Caki2 (cell line): ENCODE data around the gene COL13A1. TPM values are rescaled to one million over a fixed set of nuclear protein-coding genes. Genes with fewer than 3 reads are reported as not detected.

Experiments used
- DNase-seq: peaks from one replicate; pipeline ENCODE4 v3.0.0-alpha.2; 2015; ENCODE audit warnings: low read depth
- in situ Hi-C: cut with HindIII; loops from 2 replicates; pipeline ENCODE4 v1.10.0; 2016; ENCODE audit warnings: low sequenced_read_pairs, low pct_unique_long_range_greater_than_20kb, mixed read lengths
- total RNA-seq: library from RNA; depleted of rRNA; stranded (reverse); fragments of >200 nt; shearing (Covaris generic); gene quantifications from 2 replicates; pipeline ENCODE4 v1.2.3, GENCODE V29; 2014; ENCODE audit warnings: low replicate concordance

The COL13A1 gene
- total RNA-seq, 1 experiment from 2014 or later: not detected

- DNase-seq: no peak
- in situ Hi-C loops: no loop called here
Measured at GRCh38 chr10:69891057-69891617, 89.4 kb downstream of the COL13A1 start.

GRCh38 chr10:69892406-69892805 is 90.7 kb downstream of the COL13A1 start:
- no peak for DNase-seq
- in situ Hi-C loops: no loop called here

GRCh38 chr10:69892816-69893215 is 91.1 kb downstream of the COL13A1 start:
- in situ Hi-C loops: no loop called here
- no peak for DNase-seq

- in situ Hi-C loops: no loop called here
- DNase-seq: no peak
Measured at GRCh38 chr10:69893271-69893900, 91.7 kb downstream of the COL13A1 start.

- no peak for DNase-seq
- in situ Hi-C loops: no loop called here
Measured at GRCh38 chr10:69894156-69894555, 92.5 kb downstream of the COL13A1 start.

- DNase-seq: no peak
- in situ Hi-C loops: no loop called here
Measured at GRCh38 chr10:69895759-69896158, 94.1 kb downstream of the COL13A1 start.

GRCh38 chr10:69896606-69897231 is 95.0 kb downstream of the COL13A1 start:
- no peak for DNase-seq
- in situ Hi-C loops: no loop called here

- in situ Hi-C loops: no loop called here
- no peak for DNase-seq
Measured at GRCh38 chr10:69897432-69897831, 95.7 kb downstream of the COL13A1 start.

GRCh38 chr10:69897999-69898398 is 96.3 kb downstream of the COL13A1 start:
- DNase-seq: no peak
- in situ Hi-C loops: no loop called here

GRCh38 chr10:69898524-69898923 is 96.8 kb downstream of the COL13A1 start:
- in situ Hi-C loops: no loop called here
- DNase-seq: no peak

GRCh38 chr10:69898941-69899340 is 97.2 kb downstream of the COL13A1 start:
- in situ Hi-C loops: no loop called here
- DNase-seq: no peak

GRCh38 chr10:69899727-69900595 is 98.3 kb downstream of the COL13A1 start:
- in situ Hi-C loops: no loop called here

GRCh38 chr10:69901022-69901421 is 99.3 kb downstream of the COL13A1 start:
- in situ Hi-C loops: no loop called here
- no peak for DNase-seq

More at GRCh38 chr10:69899727-69900595, 98.3 kb downstream of the COL13A1 start:
- DNase-seq: no peak

- in situ Hi-C loops: no loop called here
- peak; percentile 10 for DNase-seq
Measured at GRCh38 chr10:69901628-69902505, 100.2 kb downstream of the COL13A1 start.

- in situ Hi-C loops: no loop called here
Measured at GRCh38 chr10:69902835-69903535, 101.3 kb downstream of the COL13A1 start.

GRCh38 chr10:69904533-69904932 is 102.8 kb downstream of the COL13A1 start:
- in situ Hi-C loops: no loop called here
- DNase-seq: no peak

More at GRCh38 chr10:69902835-69903535, 101.3 kb downstream of the COL13A1 start:
- no peak for DNase-seq

- in situ Hi-C loops: no loop called here
- DNase-seq: no peak
Measured at GRCh38 chr10:69906425-69906824, 104.7 kb downstream of the COL13A1 start.
